Left renal cortex interstitium (tissue), 4 donors: ENCODE results near the gene TNXB. TPM values are rescaled to one million over a fixed set of nuclear protein-coding genes. Genes with fewer than 3 reads are reported as not detected.
"Not testable (repeated sequence)": the region's sequence is repeated elsewhere in the genome, so short reads cannot be mapped to it uniquely, and the experiment has no call there.

Experiments used
- DNase-seq, 4 donors: peaks; one replicate each; pipeline ENCODE4 v3.0.0-alpha.2; 2013; ENCODE audit warnings: low read depth in 4 of 4, low spot score in 2 of 4, missing footprints in 1 of 4
- polyA plus RNA-seq, 4 donors: library from polyadenylated mRNA; unstranded; fragments of 120-200 nt; gene quantifications; one replicate each; pipeline ENCODE4 v1.2.1, GENCODE V29; 2013; ENCODE audit not compliant: insufficient read length in 4 of 4

TNXB gene
- polyA plus RNA-seq, 4 donors, result 2.7 to 4.9 (median 4.9) TPM

DNA sequence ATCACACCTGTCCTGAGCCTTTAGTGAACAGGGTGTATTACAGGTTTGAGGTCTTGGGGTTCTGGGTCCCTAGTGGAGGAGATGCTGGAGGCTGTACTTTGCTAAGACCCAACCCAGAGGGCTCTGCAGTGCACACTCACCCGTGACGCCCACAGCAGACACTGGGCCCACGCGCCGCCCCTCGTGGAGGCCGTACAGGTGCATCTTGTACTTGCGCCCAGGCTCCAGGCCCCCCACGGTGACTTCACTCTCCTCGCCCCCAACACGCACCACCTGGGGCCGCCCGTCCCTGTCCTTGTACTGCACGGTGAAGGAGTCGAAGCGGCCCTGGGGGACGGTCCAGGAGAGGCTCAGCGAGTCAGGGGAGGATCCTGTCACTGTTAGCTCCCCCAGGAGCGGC, 41.6 kb downstream of the TNXB start:
- DNase-seq, result not testable (repeated sequence)

DNA sequence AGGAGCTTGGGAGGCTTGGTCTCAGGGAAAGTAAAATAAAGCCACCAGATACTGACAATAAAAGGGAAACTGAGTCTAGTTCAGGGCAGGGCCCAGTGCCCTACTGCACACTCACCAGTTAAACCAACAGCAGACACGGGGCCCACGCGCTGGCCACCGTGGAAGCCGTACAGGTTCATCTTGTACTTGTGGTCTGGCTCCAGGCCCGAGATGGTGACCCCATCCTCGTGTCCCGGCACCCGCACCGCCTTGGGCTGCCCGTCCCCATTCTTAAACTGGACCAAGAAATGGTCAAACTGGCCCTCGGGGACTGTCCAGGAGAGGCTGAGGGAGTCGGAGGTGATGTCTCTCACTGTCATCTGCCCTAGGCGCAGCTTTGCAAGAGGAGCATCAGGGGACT, 44.4 kb downstream of the TNXB start:
- no peak for DNase-seq

DNA sequence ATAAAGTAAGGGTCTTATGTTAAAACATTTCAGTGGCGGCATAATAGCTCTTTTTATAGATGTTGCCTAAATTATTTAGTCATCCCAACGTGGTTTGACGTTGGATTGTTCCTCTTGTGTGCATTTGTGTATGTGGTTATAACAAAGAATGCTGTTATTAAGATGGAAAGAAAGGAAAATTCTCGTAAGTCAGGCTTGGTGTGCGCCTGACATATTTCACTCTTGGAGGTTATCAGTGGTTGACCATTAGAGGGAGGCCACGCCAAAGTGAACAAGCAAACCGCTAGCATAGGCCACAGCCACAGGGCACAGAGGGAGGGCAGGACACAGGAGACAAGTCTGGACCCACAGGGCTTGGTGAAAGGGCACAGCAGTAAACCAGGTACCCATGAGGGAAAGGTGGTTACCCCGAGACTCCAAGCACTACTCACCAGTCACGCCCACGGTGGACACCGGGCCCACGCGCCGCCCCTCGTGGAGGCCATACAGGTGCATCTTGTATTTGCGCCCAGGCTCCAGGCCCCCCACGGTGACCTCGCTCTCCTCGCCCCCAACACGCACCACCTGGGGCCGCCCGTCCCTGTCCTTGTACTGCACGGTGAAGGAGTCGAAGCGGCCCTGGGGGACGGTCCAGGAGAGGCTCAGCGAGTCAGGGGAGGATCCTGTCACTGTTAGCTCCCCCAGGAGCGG, 48.0 kb downstream of the TNXB start:
- no peak for DNase-seq

DNA sequence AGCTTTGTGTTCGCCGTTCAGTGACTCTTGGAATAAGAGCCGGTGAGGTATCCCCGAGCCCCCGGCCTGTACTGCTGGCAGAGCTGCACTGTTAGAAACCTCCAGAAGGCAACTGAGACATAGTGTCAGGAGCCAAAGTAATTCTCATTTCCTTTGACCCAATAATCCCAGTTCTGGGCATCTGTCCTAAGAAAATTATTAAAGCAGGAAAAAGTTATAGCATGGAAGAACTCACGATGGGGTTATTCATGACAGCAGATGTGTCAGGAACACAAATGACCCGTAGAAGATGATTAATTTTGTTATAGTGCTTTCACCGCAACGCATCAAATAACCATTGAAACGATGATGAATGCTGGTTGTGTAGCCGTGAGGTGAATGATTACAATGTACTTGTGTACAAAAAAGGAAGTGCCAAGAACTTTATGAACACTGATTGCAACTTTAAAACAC, 50.6 kb downstream of the TNXB start:
- DNase-seq, result no peak

DNA sequence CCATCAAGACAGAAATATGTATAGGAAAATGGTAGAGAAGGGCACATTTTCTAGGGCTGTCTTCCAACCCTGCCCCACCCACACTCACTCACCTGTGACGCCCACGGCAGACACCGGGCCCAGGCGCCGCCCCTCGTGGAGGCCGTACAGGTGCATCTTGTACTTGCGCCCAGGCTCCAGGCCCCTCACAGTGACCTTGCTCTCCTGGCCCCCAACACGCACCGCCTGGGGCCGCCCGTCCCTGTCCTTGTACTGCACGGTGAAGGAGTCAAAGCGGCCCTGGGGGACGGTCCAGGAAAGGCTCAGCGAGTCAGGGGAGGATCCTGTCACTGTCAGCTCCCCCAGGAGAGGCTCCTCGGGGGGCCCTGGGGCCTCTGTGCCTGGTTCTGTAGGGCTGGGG, 51.2 kb downstream of the TNXB start:
- no peak for DNase-seq

DNA sequence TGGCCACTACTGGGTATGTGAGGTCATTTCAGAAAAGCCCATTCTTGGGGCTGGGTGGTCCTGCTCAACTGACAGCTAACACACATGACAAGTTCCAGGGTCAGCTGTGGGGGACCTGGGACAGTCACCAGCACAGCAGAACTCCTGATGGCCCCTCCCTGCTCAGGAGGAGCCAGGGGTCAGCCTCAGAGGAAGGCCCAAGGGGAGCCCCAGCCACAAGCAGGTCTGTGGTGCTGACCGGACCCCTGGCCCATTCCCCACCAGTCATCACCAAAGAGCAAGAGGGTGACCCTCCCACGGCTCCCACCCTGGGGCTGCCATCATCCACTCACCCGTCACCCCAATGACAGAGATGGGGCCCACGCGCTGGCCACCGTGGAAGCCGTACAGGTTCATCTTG, 52.9 kb downstream of the TNXB start:
- no peak for DNase-seq

DNA sequence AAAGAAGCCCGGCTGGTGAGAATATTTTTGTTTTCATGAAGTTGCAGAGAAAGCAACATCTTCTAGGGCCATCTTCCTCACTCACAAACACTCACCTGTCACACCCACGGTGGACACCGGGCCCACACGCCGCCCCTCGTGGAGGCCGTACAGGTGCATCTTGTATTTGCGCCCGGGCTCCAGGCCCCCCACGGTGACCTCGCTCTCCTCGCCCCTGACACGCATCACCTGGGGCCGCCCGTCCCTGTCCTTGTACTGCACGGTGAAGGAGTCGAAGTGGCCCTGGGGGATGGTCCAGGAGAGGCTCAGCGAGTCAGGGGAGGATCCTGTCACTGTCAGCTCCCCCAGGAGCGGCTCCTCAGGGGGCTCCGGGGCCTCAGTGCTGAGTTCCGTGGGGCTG, 53.4 kb downstream of the TNXB start:
- DNase-seq, result not testable (repeated sequence)

DNA sequence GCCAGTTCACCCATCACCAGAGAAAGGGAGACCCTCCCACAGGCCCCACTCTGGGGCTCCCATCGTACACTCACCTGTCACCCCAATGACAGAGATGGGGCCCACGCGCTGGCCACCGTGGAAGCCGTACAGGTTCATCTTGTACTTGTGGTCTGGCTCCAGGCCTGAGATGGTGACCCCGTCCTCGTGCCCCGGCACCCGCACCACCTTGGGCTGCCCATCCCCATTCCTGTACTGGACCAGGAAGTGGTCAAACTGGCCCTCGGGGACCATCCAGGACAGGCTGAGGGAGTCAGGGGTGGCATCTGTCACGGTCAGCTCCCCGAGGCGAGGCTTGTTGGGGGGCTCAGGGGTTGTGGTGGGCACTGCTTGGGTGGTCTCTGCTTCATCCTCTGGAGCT, 55.8 kb downstream of the TNXB start:
- DNase-seq, result not testable (repeated sequence)

DNA sequence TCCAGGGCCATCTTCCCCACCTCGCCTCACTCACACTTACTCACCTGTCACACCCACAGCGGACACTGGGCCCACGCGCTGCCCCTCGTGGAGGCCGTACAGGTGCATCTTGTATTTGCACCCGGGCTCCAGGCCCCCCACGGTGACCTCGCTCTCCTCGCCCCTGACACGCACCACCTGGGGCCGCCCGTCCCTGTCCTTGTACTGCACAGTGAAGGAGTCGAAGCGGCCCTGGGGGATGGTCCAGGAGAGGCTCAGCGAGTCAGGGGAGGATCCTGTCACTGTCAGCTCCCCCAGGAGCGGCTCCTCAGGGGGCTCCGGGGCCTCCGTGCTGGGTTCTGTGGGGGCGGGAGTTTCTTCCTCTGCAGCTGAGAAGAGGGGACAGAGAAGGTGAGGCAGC, 56.5 kb downstream of the TNXB start:
- not testable (repeated sequence) for DNase-seq

DNA sequence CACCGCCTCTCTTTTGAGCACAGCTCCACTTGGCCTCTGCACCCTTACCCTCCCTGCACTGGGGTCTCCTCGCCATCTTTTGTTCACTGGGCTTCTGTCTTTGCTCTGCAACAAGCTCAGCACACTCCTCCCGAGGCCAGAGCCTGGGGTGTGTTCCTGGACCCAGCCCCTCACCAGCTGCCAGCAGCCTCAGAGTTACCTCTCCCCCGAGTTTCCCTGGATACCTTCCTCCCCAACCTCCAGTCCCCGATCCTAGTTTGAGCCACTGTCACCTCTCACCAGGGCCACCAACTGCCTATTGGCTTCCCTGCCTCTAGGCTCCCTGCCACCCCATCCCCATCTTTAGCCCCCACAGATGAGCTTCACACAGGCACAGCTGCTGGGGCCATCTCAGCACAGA, 58.6 kb downstream of the TNXB start:
- no peak for DNase-seq

DNA sequence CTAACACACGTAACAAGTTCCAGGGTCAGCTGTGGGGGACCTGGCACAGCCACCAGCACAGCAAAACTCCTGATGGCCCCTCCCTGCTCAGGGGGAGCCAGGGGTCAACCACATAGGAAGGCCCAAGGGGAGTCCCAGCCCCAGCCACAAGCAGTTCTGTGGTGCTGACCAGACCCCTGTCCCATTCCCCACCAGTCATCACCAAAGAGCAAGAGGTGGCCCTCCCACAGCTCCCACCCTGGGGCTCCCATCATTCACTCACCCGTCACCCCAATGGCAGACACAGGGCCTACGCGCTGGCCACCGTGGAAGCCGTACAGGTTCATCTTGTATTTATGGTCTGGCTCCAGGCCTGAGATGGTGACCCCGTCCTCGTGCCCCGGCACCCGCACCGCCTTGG, 59.4 kb downstream of the TNXB start:
- not testable (repeated sequence) for DNase-seq

DNA sequence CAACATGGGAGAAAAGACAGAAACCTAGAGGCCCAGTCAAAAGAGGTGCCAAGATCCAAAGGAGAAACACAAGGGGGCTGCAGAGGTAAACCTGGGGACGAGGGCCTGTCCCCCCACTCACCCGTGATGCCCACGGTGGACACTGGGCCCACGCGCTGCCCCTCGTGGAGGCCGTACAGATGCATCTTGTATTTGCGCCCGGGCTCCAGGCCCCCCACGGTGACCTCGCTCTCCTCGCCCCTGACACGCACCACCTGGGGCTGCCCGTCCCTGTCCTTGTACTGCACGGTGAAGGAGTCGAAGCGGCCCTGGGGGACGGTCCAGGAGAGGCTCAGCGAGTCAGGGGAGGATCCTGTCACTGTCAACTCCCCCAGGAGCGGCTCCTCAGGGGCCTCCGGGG, 60.0 kb downstream of the TNXB start:
- DNase-seq, result not testable (repeated sequence)

DNA sequence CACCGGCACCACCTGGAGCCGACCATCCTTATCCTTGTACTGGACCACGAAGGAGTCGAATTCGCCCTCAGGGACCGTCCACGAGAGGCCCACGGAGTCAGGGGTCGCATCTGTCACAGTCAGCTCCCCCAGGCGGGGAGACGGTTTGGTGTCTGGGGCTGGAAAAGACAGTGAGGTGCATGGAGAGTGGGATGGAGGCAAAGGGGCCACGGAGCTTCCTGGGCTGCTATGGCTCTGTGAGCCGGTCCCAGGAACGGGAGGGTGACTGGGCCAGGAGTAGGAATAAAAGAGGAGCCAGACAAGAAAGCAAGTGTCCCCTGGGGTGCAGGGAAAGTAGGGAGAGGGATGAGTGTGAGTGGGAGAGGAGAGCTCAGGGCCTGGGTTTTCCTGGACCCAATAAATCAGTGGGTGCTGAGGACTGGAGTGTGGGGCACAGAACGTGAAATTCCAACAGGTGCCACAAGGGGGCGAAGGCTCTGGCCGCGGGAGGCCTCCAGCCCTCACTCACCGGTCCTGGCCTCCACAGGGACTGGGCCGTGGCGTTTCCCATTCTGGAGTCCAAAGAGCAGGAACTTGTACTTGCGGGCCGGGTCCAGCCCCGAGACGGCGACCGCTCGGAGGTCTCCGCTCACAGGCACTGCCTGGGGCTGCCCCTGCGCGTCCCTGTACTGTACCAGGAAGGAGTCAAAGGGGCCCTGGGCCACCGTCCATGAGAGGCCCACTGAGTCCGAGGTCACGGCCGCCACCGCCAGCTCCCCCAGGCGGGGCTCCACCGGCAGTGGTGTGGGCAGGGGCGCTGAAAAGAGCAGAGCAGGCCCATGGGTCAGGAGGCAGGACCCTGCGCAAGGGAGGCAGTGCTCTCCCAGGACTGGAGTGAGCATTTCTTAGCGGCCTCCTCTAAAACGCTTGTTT, 61.0 kb downstream of the TNXB start:
- peak in 1 of 4 donors; percentile 26 for DNase-seq

DNA sequence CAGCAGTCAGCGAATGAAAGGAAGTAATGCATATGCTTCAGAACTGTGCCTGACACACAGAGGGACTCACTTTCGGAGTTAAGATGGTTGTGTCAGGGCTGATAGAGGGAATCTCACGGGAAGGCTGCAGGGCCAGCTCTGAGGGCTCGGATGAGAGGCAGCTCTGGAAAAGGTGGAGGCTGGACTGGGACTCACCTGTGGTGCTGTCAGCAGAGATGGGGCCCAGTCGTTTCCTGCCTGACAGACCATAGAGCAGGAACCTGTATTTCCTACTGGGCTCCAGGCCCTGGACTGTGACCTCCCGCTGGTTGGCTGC, 61.6 kb downstream of the TNXB start:
- no peak for DNase-seq

DNA sequence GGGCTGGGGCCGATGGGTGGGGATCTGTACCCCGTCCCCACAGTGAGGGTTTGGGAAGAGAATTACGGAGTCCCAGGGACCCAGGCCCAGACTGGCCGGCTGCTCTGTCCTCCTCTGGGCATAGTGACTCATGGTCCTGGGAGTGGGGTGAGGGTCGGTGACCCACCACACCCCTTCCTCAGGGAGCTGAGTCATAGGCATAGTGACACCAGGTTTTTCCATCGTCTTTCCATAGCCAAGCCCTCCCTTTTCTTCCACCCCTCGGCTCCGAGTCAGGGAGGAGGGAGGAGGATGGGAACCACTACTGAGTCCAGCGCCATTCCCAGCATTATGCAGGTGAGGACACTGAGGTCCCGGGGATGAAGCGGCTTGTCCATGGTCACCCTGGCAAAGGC, 62.1 kb downstream of the TNXB start:
- DNase-seq, result no peak

DNA sequence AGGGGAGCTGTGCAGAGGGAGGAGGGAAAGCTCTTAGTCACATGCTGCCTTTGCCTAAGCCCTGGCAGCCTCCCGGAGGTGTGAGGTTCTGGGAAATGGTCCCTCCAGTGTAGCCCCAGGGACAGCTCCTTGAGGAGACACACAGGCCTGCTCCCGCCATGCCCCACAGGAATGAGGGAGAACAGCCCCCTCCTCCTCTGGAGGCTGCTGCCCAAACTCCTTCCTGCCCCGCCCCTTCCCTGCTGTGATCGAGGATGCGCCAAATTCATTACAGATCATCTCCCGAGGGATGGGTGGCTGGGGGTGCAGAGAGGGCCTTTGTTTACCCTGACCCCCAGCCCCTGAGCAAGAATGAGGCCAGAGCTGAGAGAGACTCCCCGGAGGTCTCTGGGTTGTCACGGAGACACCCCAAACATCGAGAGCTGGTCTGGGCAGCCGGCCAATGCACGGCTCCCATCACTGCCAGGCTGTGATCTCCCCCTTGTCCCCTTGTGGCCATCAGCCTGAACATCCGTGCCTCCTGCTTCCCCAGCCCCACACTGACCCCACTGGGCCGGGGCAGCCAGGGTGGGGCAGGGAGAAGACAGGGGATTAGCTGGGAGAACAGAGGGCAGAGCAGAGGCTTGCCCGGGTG, 62.6 kb downstream of the TNXB start:
- DNase-seq, result no peak

DNA sequence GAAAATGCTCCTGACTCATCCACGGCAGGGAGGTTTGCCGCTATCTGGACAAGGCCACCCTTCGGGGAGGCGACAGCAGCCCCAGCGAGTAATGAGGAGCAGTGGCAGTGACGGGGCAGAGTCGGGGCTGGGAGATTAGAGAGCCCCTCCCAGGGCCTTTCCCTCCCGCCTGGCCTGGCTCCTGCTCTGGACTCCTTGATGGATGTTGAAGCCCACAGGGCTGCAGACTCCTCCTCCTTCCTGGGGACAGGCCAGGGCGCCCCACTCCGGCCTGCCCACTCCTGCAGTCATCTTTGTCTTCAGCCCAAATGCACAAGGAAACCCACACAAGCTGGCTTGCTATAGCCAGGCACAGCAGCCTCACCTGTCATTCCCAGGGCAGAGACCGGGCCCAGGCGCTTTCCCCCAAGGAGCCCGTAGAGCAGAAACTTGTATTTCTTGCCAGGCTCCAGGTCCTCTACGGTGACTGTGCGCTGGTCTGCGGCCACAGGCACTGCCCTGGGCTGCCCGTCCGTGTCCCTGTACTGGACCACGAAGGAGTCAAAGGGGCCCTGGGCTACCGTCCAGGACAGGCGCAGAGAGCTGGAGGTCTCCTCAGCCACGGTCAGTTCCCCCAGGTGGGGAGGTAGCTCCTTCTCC, 63.2 kb downstream of the TNXB start:
- DNase-seq, result no peak

DNA sequence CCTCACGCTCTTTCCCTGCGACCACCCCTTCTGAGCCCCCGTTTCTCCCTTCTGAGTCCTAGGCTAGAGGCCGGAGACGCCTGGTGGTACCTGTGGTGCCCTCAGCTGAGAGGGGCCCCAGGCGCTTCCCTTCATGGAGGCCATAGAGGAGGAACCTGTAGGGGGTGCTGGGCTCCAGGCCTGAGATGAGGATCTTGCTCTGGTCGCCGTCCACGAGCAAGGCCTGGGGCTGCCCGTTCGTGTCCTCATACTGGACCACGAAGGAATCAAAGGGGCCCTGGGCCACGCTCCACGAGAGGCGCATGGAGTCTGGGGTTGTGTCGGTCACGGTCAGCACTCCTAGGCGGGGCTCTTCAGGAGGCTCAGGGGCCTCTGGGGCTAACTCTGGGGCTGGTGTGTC, 64.2 kb downstream of the TNXB start:
- not testable (repeated sequence) for DNase-seq

DNA sequence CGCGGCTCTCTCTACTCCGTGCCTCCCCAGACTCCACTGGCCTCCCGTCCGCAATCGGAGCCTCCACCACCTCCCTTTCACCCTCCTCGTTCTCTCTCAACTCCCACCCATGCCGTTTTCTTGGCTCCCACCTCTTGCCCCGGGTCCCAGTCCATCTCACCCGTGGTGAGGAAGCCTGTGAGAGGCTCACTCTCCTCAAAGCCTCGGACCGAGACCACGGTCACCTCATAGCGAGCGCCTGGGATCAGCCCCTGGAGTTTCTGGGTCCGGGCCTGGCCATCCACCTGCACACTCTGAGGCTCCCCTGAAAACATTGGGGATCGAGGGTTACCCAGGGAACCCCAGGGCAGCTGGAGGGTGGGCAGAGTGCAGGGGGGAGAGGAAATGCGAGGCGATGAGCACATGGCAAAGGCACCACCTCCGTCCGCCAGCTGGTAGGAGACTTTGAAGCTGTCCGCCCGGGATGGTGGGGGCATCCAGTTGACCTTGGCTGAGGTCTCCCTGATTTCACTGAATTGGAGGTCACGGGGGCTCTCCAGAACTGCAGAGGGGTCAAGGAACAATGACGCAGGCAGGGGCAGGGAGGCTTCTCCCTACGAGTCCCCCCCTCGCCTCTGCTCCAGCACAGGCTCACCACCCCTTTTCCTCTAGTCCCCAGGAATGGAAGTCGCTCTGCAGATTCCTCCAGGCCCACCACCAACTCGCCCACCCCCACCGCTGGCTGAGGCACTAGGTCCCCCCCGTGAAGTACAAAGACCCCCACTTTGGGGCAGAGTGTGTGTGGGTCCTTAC, 65.4 kb downstream of the TNXB start:
- not testable (repeated sequence) for DNase-seq

DNA sequence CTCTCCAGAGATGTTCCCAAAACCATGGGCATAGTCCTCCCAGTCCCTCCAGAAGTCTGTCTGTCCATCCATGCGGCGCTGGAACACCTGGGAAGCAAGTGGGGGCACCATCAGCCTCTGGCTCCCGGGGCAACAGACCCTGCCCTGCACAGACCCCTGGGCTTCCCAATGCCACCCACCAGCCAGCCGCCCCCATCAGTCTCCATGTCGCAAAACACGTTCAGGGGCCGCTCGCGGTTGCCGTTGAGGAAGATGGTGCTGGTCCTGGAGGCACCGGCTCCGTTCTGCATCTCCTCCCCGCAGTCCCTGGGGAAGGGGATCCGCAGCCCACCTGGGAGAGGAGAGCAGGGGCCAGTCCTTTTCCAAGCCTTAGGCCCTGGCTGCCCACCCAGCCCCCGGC, 66.9 kb downstream of the TNXB start:
- not testable (repeated sequence) for DNase-seq
